ENCODE measurements around the gene SUGCT. TPM values are rescaled to one million over a fixed set of nuclear protein-coding genes. Genes with fewer than 3 reads are reported as not detected.

Gene SUGCT
- total RNA-seq, 1 donor from 2014 or later = 4.4 TPM

GRCh38 chr7:40827222-40828085, 692.6 kb downstream of the SUGCT start:
- H3K4me3 ChIP-seq (ENCODE audit: low read depth, low read length) = no peak overlapping the region
- TF ChIP-seq CTCF (conservative IDR thresholded peaks at IDR 0.05; ENCODE audit: low read depth, low read length) = no peak
- DNase-seq (ENCODE audit: low read depth) = no peak

- no peak for DNase-seq (ENCODE audit: low read depth)
- TF ChIP-seq CTCF (conservative IDR thresholded peaks at IDR 0.05; ENCODE audit: low read depth, low read length) = no peak
- no peak overlapping the region for H3K4me3 ChIP-seq (ENCODE audit: low read depth, low read length)
These were observed 694.1 kb downstream of the SUGCT start for GRCh38 chr7:40828686-40829600.

DNA sequence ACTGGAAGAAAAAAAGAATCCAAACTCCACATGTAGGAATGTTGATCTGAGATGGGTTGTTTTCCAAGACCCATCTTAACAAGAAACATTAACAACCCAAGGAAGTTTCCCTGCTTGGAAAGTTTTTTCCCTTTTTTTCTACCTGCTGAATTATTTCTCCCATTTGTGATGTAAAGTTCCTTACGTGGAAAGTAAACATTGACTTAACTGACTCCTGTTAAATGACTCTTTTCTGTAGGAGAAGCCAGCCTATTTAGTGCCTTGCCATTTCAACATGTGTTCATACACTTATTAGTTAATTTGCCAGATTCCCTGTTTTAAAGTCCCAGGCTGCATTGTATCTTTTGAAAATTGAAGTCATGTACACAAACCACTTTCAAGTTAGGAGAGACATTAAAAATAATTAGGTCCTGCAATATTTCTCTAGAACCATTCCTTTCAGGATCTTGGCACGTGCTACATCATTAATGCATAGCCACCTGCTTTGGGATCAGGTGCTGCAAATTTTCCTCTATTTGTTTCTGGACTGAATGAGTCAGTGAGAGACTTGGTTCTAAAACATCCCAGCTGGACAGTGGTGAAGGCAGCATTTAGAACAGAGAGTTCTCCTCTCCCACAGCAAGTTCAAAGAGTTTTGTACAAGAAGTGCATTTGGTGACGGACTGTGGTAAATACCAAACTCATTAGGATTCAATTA, 698.5 kb downstream of the SUGCT start:
- DNase-seq (ENCODE audit: low read depth) = no peak
- no peak overlapping the region for H3K4me3 ChIP-seq (ENCODE audit: low read depth, low read length)
- no peak for TF ChIP-seq CTCF (conservative IDR thresholded peaks at IDR 0.05; ENCODE audit: low read depth, low read length)

GRCh38 chr7:40833888-40834234, 699.1 kb downstream of the SUGCT start:
- no peak for DNase-seq (ENCODE audit: low read depth)
- H3K4me3 ChIP-seq (ENCODE audit: low read depth, low read length) = no peak overlapping the region
- TF ChIP-seq CTCF (conservative IDR thresholded peaks at IDR 0.05; ENCODE audit: low read depth, low read length) = peak; percentile 67

- no peak overlapping the region for H3K4me3 ChIP-seq (ENCODE audit: low read depth, low read length)
- TF ChIP-seq CTCF (conservative IDR thresholded peaks at IDR 0.05; ENCODE audit: low read depth, low read length) = no peak
- DNase-seq (ENCODE audit: low read depth) = no peak
These were observed 701.4 kb downstream of the SUGCT start for GRCh38 chr7:40836218-40836617.

GRCh38 chr7:40839881-40840280, 705.1 kb downstream of the SUGCT start:
- no peak overlapping the region for H3K4me3 ChIP-seq (ENCODE audit: low read depth, low read length)
- no peak for DNase-seq (ENCODE audit: low read depth)
- TF ChIP-seq CTCF (conservative IDR thresholded peaks at IDR 0.05; ENCODE audit: low read depth, low read length) = no peak
